Endothelial cell of umbilical vein (primary cell): Measurements from ENCODE around the gene STK10. TPM values are rescaled to one million over a fixed set of nuclear protein-coding genes. Genes with fewer than 3 reads are reported as not detected.

Source experiments
- BruUV-seq: library from RNA; stranded (reverse); fragments of 400-500 nt; replicated peaks from 2 replicates; lab custom pipeline; 2021; lab: Mats Ljungman, UMichigan
- CTCF ChIA-PET: fragments of 300-600, 350-600 bp; sonication (Branson Sonifier 250); formaldehyde crosslinking; loops from one replicate; lab custom pipeline; 2021; ENCODE audit warnings: antibody characterized with exemption, inconsistent platforms; lab: Charles Lee
- POLR2A ChIA-PET: fragments of 300-600, 350-600 bp; sonication (Branson Sonifier 250); formaldehyde crosslinking; loops from one replicate; lab custom pipeline; 2021; ENCODE audit warnings: antibody characterized with exemption, inconsistent platforms; lab: Charles Lee
- DNase-seq: peaks from one replicate; pipeline ENCODE4 v3.0.0-alpha.2; 2011; ENCODE audit warnings: low read depth, low spot score
- FAIRE-seq: peaks from 2 replicates; lab custom pipeline; 2011; peaks lifted over from hg19 to GRCh38; lab: Jason Lieb, UNC
- H2AFZ ChIP-seq: 2 replicates; pipeline ENCODE4 v1.6.0; 2012; ENCODE audit warnings: low read depth, low read length, control low read depth, inconsistent platforms
- H3K27ac ChIP-seq: 2 replicates; pipeline ENCODE4 v1.5.1; 2011; ENCODE audit warnings: low read depth, mild to moderate bottlenecking, control low read depth, low read length, moderate library complexity; ENCODE audit not compliant: insufficient read depth
- H3K27me3 ChIP-seq, 2 experiments: 2 replicates each; pipeline versions ENCODE4 v1.6.0 to v1.6.1; 2011; ENCODE audit warnings: low read length in 2 of 2, mixed read lengths in 1 of 2; ENCODE audit not compliant: control insufficient read depth in 2 of 2, insufficient read depth in 2 of 2
- H3K36me3 ChIP-seq, 2 experiments: 2 replicates in 1 of 2; 3 replicates in 1 of 2; pipeline ENCODE4 v1.5.1; 2011; ENCODE audit warnings: low read length in 2 of 2, mild to moderate bottlenecking in 1 of 2, moderate library complexity in 1 of 2; ENCODE audit not compliant: control insufficient read depth in 2 of 2, insufficient read depth in 2 of 2; ENCODE audit errors: extremely low read depth in 1 of 2
- H3K4me1 ChIP-seq: 3 replicates; pipeline ENCODE4 v1.5.1; 2011; ENCODE audit warnings: mild to moderate bottlenecking, low read length; ENCODE audit not compliant: control insufficient read depth, insufficient read depth; ENCODE audit errors: extremely low read depth
- H3K4me2 ChIP-seq: 2 replicates; pipeline ENCODE4 v1.6.1; 2011; ENCODE audit warnings: low read length, control low read depth, mixed read lengths; ENCODE audit not compliant: insufficient read depth
- H3K4me3 ChIP-seq, 3 experiments: fragments of 200-600 bp in 1 of 3; sonication (generic), shearing (Covaris generic) in 1 of 3; replicated peaks in 1 of 3; 2 replicates each; pipeline ENCODE4 v1.5.1; 2011 to 2016; ENCODE audit warnings: control low read depth in 3 of 3, low read length in 3 of 3, mild to moderate bottlenecking in 2 of 3, inconsistent platforms in 1 of 3, low read depth in 1 of 3, moderate library complexity in 1 of 3; ENCODE audit not compliant: insufficient read depth in 1 of 3
- H3K79me2 ChIP-seq: 2 replicates; pipeline ENCODE4 v1.6.0; 2012; ENCODE audit warnings: low read length, inconsistent platforms; ENCODE audit not compliant: control insufficient read depth, insufficient read depth
- H3K9ac ChIP-seq: replicated peaks from 2 replicates; pipeline ENCODE3; 2011; ENCODE audit warnings: low read length, control low read depth; ENCODE audit not compliant: insufficient read depth; ENCODE audit errors: extremely low read depth
- H3K9me1 ChIP-seq: replicated peaks from 3 replicates; pipeline ENCODE4 v1.6.0; 2011; ENCODE audit warnings: mild to moderate bottlenecking, low read length; ENCODE audit not compliant: control insufficient read depth, insufficient read depth; ENCODE audit errors: extremely low read depth
- H3K9me3 ChIP-seq: replicated peaks from 2 replicates; pipeline ENCODE4 v1.5.1; 2012; ENCODE audit warnings: low read length, inconsistent platforms; ENCODE audit not compliant: control insufficient read depth, insufficient read depth
- H4K20me1 ChIP-seq: replicated peaks from 2 replicates; pipeline ENCODE3; 2011; ENCODE audit warnings: mild to moderate bottlenecking, low read length; ENCODE audit not compliant: control insufficient read depth, insufficient read depth; ENCODE audit errors: extremely low read depth
- EZH2 ChIP-seq: IDR thresholded peaks from 2 replicates; pipeline ENCODE4 v1.6.1; 2012; ENCODE audit warnings: borderline replicate concordance, low read depth, mild to moderate bottlenecking, moderate library complexity, low read length, inconsistent platforms; ENCODE audit not compliant: severe bottlenecking
- FOS ChIP-seq: IDR thresholded peaks from 2 replicates; pipeline ENCODE4 v1.6.1; 2011; ENCODE audit warnings: mild to moderate bottlenecking, low read length, moderate library complexity, borderline replicate concordance; ENCODE audit not compliant: insufficient read depth
- GATA2 ChIP-seq: IDR thresholded peaks from 2 replicates; pipeline ENCODE4 v1.7.0; 2011; ENCODE audit warnings: low read depth, mild to moderate bottlenecking, moderate library complexity, mixed read lengths, low read length; ENCODE audit not compliant: insufficient read length, insufficient read depth
- JUN ChIP-seq: IDR thresholded peaks from 2 replicates; pipeline ENCODE4 v1.6.1; 2011; ENCODE audit warnings: borderline replicate concordance, low read depth; ENCODE audit not compliant: insufficient read length, insufficient read depth
- MYC ChIP-seq: IDR thresholded peaks from one replicate; pipeline ENCODE4 v1.6.1; 2011; ENCODE audit warnings: mild to moderate bottlenecking, low read depth, low read length
- POLR2A ChIP-seq: IDR thresholded peaks from 2 replicates; pipeline ENCODE4 v1.6.1; 2012; ENCODE audit warnings: low read depth, mild to moderate bottlenecking, control low read depth, low read length
- POLR2AphosphoS5 ChIP-seq: IDR thresholded peaks from 2 replicates; pipeline ENCODE4 v1.6.1; 2012; ENCODE audit warnings: low read depth, mild to moderate bottlenecking, control low read depth, low read length, moderate library complexity; ENCODE audit not compliant: insufficient read depth
- dilution Hi-C: fragments of 300-500 bp; cut with MboI; formaldehyde crosslinking; loops from one replicate; pipeline ENCODE4 v1.15.0; 2019; ENCODE audit warnings: low sequenced_read_pairs; ENCODE audit not compliant: extremely low pct_ligation_motif_present
- intact Hi-C: fragments of 100-400 bp; cut with micrococcal nuclease; formaldehyde crosslinking; loops from one replicate; pipeline ENCODE4 v1.10.0; 2022
- polyA plus RNA-seq, 4 experiments: library from polyadenylated mRNA; depleted of rRNA in 3 of 4; stranded (reverse) in 3 of 4; unstranded in 1 of 4; fragments of >200 nt; gene quantifications; 2 replicates each; pipeline versions ENCODE4 v1.2.1 to v1.2.3, GENCODE V29; 2011 to 2012; ENCODE audit warnings: missing spikeins in 1 of 4
- total RNA-seq: library from RNA; stranded (reverse); gene quantifications from 2 replicates; pipeline ENCODE4 v1.2.3, GENCODE V29; 2021
- TF ChIP-seq, protein P1 (sequence below): IDR thresholded peaks from 2 replicates; pipeline ENCODE4 v1.6.1; 2011; ENCODE audit not compliant: insufficient read depth, insufficient read length
- TF ChIP-seq, protein P2 (sequence below), 2 donors: IDR thresholded peaks; 1 replicate in 1 of 2; 2 replicates in 1 of 2; pipeline ENCODE4 v1.5.1; 2011; ENCODE audit warnings: low read length in 2 of 2, mild to moderate bottlenecking in 2 of 2, moderate library complexity in 2 of 2, control low read depth in 1 of 2, inconsistent platforms in 1 of 2, low read depth in 1 of 2; ENCODE audit not compliant: insufficient read depth in 1 of 2; ENCODE audit errors: extremely low read depth in 1 of 2

Gene STK10
- total and polyA plus RNA-seq, 2 donors (not counting 3 experiments of a cell fraction or from before 2014, with no cell fraction given) = 16.9 to 47.2 TPM

DNA sequence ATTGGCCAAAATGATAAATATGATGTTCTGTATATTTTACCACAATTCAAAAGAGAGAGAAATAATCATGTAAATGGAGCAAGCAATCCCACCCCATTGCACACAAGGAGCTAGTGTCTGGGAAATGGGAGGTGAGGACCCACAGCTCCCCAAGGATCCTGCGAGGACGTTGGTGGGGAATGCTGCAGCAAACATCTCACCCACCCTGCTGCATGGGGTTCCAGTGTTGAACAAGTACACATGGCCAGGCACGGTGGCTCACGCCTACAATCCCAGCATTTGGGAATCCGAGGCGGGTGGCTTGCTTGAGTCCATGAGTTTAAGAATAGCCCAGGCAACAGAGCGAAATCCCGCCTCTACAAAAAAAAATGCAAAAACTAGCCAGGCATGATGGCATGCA lies 29.0 kb downstream of the STK10 start:
- H3K4me2 ChIP-seq = no peak overlapping the region
- no peaks in the 10 kb centered on the region for H3K9me1 ChIP-seq
- no peak overlapping the region for H3K4me3 ChIP-seq
- peaks cover 0 to 2% of the 10 kb centered on the region in 2 experiments for H3K36me3 ChIP-seq
- intact Hi-C loops (no loop called here), dilution Hi-C loops (no loop called here)
- TF ChIP-seq JUN (no peak), FOS (no peak), EZH2 (no peak), POLR2A (no peak), MYC (no peak), GATA2 (no peak), POLR2AphosphoS5 (no peak)
- TF ChIP-seq, protein P1, sequence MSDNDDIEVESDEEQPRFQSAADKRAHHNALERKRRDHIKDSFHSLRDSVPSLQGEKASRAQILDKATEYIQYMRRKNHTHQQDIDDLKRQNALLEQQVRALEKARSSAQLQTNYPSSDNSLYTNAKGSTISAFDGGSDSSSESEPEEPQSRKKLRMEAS = no peak
- TF ChIP-seq, protein P2, sequence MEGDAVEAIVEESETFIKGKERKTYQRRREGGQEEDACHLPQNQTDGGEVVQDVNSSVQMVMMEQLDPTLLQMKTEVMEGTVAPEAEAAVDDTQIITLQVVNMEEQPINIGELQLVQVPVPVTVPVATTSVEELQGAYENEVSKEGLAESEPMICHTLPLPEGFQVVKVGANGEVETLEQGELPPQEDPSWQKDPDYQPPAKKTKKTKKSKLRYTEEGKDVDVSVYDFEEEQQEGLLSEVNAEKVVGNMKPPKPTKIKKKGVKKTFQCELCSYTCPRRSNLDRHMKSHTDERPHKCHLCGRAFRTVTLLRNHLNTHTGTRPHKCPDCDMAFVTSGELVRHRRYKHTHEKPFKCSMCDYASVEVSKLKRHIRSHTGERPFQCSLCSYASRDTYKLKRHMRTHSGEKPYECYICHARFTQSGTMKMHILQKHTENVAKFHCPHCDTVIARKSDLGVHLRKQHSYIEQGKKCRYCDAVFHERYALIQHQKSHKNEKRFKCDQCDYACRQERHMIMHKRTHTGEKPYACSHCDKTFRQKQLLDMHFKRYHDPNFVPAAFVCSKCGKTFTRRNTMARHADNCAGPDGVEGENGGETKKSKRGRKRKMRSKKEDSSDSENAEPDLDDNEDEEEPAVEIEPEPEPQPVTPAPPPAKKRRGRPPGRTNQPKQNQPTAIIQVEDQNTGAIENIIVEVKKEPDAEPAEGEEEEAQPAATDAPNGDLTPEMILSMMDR (IDR thresholded peaks at IDR 0.05; ENCODE audit: extremely low read depth in 1 of 2, insufficient read depth in 1 of 2, low read depth in 1 of 2, low read length in 2 of 2) = no peak
- no peaks in the 10 kb centered on the region for H3K9me3 ChIP-seq
- no peaks in the 10 kb centered on the region for H3K79me2 ChIP-seq
- DNase-seq (no peak), FAIRE-seq (no peak)
- no peaks in the 10 kb centered on the region for H3K27me3 ChIP-seq
- H3K4me1 ChIP-seq = peaks cover 15% of the 10 kb centered on the region
- POLR2A ChIA-PET = no interaction called here
- H3K9ac ChIP-seq = no peak overlapping the region
- H4K20me1 ChIP-seq = no peaks in the 10 kb centered on the region
- no TSS peak for BruUV-seq
- H2AFZ ChIP-seq = no peak overlapping the region
- CTCF ChIA-PET = interaction anchor here (1.1 to 1.6 kb wide), 2 partner anchors 14 to 30 kb away, joined by 4 to 6 read pairs; partner anchors contain the start of gene STK10
- no peak overlapping the region for H3K27ac ChIP-seq
